Cerebellar nuclear complex (tissue), 1 donor: ENCODE measurements around the gene ICOS.
"Not testable (repeated sequence)": the region's sequence is repeated elsewhere in the genome, so short reads cannot be mapped to it uniquely, and the experiment has no call there.

Source experiments
- DNase-seq, 2 experiments: peaks; one replicate each; lab custom pipeline; 2025; lab: John Stamatoyannopoulos, UW

Gene ICOS

DNA sequence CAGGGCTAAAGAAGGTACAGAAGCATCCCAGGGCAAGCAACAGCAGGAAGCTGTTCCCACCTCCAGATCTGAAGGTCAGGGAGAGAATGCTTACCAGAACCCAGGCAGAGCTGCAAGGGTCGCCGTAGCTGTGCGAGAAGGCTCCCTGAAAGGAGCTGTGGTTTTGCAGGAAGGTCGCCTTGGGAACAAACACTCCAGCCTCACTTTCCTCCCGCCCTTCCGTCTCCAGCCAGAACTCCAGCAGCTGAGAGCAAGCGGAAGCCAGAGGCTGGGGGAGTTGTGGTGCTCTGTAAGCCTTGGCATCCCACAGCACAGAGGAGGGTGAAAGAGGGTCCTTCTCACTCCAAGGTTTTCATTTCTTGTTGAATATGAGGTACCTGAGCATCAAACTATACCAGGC, 18.3 kb upstream of the ICOS start:
- DNase-seq = no peak

DNA sequence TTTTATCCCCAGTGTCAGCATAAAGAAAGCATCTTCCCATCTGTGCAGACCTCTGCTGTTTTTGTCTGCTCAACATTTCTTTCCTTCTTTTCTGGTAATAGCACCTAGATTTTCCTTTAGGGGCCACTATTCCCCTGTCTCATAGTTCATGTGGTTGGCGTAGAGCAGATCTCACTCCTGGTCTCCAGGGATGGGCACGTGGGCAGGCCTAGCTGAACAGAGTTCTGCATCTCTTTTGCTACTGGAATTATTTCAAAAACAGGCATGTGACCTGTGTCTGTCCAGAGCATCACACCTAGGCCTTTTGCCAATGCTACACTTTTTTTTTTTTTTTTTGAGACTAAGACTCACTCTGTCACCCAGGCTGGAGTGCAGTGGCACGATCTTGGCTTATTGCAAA, 17.7 kb upstream of the ICOS start:
- DNase-seq = no peak

DNA sequence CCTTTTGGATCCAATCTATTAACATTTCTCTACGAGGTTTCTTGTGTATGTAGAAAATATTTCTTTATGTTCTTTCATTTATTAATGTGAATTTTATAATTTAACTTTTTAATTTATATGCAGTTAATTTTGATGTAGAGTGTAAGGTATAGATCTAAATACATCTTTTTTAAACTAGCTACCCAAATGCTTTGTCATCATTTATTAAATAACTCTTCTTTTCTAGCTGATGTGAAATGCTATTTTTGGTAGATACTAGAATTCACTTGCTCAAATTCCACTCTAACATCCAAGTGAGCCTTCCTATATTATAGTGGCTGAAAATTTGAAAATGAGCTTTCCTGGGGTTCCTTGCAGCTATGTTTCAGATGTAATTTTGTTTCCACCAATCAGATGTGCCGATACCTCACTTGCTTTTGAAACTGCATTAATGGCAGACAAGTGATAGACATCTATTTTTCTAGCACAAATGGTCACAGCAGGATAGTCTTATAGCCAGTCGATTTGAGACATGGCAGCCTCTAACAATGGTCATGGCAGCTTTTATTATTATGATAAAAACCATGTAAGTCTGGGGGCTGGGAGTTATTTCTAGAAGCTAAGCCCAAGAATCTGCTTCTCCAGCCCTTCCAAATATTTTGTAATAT, 10.9 kb upstream of the ICOS start:
- no peak for DNase-seq

DNA sequence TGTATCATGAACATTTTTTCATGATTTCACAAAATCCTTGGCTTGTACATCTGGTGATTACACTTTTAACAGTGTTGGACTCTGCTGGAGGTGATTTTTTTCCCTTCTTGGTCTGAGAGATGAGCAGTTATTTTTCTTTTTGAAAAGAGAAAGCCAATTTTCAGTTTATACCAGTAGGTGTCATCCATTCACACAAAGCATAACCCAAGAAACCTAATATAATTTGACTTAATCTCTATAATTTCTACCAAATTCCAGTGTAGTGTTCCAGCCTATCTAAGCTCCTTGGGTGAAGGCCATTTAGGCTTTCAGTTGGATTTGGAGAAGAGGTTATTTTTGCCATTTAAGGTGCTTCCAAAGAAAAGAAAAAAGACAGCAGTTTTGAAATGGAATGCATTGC, 7.7 kb upstream of the ICOS start:
- no peak for DNase-seq

DNA sequence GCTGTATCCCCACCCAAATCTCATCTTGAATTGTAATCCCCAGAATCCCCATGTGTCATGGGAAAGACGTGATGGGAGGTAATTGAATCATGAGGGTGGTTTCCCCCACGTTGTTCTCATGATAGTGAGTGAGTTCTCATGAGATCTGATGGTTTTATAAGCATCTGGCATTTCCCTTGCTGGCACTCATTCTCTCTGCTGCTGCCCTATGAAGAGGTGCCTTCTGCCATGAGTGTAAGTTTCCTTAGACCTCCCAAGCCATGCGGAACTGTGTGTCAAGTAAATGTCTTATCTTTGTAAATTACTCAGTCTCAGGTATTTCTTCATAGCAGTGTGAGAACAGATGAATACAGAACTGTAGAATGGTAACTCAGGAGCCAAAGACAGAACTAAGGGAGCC, 5.3 kb upstream of the ICOS start:
- DNase-seq = not testable (repeated sequence)

DNA sequence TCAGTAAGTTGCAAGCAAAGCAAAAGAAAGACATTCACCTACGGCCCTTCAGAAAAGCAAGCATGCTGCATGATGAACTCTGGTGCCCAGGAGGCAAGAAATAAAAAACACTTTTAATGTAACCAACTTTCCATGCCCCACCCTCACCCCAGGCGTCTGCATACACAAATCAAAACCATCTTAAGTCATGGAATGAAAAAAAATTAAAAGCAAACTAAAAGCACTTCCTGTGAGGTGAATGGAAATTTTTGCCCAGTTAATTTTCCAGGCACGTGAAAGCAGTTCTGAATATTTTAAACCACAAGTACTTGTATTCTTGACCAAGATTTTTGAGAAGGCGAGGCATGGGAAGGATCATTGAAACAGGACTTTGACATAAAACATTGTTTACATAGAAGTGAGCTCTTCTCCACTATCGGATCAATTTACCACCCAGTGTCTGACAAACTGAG, 2.5 kb upstream of the ICOS start:
- no peak for DNase-seq

DNA sequence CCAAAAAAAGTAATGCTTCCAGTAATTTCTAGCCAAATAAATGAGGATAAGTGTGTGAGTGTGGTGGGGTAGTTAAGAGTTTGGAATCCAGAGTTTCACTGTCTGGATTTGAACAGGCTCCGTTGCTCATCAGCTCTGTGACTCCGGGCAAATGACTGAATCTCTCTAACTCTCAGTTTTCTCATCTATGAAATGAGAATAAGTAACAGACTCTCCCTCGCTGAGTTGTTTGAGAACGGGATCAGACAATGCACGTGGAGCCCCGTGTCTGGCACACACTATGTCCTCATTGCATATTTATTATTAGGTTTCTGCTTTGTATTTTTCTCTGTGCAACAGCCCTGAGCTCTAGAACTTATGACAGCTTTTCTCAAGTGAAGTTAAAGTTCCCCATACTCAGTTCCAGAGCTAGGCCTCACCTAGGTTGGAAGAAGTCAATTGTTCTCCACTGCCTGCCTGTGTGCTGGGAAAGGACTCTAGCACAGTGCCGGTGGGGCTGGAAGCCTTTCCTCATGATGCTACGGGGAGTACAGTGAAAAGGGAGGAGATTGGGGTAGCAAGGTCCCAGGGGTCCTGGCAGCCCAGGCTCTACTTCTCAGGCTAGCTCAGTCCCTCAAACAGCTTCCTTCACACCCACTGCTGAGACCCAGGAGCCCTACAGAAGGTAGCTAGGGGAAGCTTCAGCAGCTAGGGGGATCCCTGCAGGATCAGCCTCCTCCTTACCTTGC, 1.7 kb upstream of the ICOS start:
- DNase-seq = no peak

- DNase-seq = no peak
Observed at GRCh38 chr2:203935568-203935967, 995 bp upstream of the ICOS start.

GRCh38 chr2:203936949-203937348, 386 bp downstream of the ICOS start:
- DNase-seq = no peak

- DNase-seq = no peak
Observed at GRCh38 chr2:203937788-203938187, 1.2 kb downstream of the ICOS start.

DNA sequence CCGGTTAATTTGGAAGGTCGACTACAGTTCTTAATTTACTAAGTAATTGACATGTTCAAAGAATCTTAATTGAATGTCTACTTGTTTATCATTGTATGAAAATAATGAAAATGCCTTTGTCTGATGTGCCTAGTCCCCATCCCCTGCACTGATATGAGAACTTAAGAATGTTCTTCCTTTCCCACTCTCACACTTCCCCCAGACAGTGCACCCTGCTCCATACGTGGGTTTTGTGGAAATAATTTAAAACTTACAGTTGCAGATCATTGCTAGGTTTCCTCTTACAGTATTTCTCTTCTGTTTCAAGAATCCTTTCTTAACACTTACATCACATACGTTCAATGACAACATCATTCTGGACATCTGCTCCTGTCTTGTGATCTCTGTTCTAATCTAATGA, 3.5 kb downstream of the ICOS start:
- DNase-seq = no peak

DNA sequence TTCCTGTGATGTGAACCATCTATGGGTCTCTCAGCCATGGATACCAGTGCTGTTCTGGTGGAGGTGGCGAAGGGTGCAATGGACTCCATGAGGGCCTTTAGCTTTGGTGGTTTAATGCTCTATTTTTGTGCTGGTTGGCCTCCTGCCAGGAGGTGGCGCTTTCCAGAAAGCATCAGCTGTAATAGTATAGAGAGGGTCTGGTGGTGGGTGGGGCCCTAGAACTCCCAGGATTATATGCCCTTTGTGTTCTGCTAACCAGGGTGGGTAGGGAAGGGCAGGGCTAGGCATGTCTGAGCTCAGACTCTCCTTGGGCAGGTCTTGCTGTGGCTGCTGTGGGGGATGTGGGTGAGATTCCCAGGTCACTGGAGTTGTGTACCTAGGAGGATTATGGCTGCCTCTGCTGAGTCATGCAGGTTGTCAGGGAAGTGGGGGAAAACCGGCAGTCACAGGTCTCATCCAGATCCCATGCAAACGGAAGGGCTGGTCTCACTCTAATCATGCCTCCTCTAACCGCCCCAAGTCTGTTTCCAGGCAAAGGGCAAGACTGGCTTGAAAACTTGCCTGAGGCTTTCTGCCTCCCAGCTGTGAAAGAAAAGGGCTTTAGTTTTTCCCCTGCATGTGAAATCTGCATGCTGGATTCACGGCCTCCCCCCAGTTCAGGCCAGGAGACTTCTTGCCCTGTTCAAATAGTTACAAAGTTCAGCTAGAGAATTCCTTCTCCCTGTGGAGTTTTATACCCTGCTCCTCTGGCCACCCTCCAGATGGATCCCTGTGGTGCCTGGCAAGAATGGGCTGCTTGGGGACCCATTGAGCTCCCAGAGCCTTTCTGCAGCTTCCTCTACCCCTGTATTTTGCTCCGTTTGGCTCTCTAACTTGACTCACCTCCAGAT, 7.2 kb downstream of the ICOS start:
- DNase-seq = not testable (repeated sequence)

- DNase-seq = no peak
Observed at GRCh38 chr2:203948733-203949132, 12.2 kb downstream of the ICOS start.

DNA sequence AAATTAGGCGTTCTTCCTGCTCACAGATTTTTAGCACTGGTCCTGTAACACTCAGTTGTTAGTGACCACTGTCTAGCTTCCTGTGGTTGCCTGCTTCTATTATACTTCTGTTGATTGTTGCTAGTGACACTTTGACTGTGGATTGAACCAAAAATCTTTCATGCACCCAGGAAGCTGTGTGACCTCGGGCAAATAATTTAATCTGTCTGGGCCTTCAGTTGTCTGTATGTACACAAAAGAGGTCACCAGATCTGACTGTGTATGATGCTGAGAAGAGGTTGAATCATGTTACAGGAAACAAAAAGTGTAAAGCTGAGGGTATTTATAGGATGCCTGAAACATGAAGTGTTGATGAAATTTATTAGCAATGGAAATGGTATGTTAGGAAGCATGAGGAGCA, 12.7 kb downstream of the ICOS start:
- no peak for DNase-seq

GRCh38 chr2:203951366-203951902, 14.9 kb downstream of the ICOS start:
- DNase-seq = no peak

DNA sequence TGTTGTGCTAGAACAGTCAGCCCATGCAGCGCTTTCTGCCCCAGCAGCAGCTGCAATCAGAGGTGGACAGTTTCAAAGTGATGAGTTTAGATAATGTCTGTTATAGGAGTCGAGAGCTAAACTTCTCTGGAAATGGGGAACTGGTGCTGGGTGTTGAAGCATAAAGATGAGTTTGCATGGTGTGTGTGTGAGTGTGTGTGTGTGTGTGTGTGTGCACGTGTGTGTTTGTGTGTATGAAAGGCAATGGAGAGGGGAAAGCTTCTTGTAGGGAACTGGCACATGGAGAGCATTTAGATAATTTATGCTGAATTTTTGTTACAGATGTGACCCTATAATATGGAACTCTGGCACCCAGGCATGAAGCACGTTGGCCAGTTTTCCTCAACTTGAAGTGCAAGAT, 22.7 kb downstream of the ICOS start:
- no peak for DNase-seq

DNA sequence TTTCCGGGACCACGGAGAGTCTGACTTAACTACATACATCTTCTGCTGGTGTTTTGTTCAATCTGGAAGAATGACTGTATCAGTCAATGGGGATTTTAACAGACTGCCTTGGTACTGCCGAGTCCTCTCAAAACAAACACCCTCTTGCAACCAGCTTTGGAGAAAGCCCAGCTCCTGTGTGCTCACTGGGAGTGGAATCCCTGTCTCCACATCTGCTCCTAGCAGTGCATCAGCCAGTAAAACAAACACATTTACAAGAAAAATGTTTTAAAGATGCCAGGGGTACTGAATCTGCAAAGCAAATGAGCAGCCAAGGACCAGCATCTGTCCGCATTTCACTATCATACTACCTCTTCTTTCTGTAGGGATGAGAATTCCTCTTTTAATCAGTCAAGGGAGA, 23.1 kb downstream of the ICOS start:
- no peak for DNase-seq

DNA sequence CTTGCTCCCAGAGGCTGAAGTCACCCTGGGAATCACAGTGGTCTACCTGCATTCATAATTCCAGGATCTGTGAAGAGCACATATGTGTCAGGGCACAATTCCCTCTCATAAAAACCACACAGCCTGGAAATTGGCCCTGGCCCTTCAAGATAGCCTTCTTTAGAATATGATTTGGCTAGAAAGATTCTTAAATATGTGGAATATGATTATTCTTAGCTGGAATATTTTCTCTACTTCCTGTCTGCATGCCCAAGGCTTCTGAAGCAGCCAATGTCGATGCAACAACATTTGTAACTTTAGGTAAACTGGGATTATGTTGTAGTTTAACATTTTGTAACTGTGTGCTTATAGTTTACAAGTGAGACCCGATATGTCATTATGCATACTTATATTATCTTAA, 24.2 kb downstream of the ICOS start:
- DNase-seq = no peak

DNA sequence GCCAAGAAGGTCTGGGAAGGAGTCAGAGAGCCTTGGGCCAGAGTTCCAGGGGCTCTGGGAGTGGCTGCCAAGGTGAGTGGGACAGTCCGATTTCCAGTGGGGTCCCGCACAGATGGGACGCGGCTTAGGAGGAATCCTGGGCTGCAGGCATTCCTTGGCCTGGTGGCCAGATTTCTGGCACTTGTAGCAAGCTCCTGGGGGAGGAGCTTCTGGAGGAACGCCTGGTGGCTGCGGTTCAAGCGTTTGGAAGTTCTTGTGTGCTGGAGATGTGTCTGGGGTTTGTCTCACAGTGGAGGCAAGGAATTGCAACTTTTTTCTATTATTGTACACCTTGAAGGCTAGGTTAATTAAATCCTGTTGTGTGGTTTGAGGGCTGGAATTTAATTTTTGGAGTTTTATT, 28.6 kb downstream of the ICOS start:
- not testable (repeated sequence) for DNase-seq

GRCh38 chr2:203971251-203971650, 34.7 kb downstream of the ICOS start:
- DNase-seq = no peak

DNA sequence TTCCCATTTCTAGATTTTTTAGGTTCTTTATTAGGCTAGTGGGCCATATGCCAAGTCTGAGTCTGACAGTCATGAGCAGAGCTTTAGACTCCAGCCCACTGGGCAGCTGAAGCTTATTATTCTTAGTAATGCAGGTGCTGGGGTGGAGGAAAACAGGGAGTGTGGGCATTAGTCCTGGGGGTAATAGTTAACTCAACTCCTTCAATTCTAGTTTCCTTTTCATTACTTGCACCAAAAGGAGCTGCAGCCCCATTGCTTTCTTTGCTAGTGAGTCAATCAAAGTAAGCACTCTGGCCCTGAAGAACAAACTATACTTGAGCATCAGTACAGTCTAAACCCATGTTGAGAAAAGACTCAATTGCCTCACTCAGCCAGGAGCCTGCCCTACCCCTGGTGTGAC, 35.5 kb downstream of the ICOS start:
- DNase-seq = no peak

- DNase-seq = no peak
Observed at GRCh38 chr2:203973000-203973399, 36.4 kb downstream of the ICOS start.

DNA sequence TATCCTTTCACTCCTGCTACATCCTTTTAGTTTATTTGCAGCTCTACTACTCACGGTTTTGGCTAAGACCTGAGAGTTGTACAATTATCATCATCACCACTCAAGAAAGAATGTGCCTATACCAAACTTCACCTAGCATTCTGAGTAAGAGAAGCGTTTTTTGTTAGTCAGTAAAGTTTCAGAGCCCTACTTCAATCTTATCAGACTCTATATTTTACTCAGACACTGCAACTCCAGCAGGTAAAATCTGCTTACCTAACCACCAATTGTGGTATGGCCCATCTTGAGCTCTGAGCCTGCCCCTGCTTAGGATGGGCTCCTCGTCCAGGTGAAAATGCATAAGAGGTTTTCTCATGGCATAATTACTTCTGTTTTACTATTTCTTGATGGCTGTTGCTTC, 37.1 kb downstream of the ICOS start:
- DNase-seq = no peak
